Fibroblast of skin of left quadriceps (primary cell): ENCODE data around the gene LDLRAP1.
A peak's percentile ranks its signal among the peaks of the same experiment; 100 is the strongest.

Experiments used
- DNase-seq, 2 experiments: peaks; one replicate each; pipeline ENCODE4 v3.0.0-alpha.2; 2013; ENCODE audit warnings: low read depth in 2 of 2

LDLRAP1 gene

DNA sequence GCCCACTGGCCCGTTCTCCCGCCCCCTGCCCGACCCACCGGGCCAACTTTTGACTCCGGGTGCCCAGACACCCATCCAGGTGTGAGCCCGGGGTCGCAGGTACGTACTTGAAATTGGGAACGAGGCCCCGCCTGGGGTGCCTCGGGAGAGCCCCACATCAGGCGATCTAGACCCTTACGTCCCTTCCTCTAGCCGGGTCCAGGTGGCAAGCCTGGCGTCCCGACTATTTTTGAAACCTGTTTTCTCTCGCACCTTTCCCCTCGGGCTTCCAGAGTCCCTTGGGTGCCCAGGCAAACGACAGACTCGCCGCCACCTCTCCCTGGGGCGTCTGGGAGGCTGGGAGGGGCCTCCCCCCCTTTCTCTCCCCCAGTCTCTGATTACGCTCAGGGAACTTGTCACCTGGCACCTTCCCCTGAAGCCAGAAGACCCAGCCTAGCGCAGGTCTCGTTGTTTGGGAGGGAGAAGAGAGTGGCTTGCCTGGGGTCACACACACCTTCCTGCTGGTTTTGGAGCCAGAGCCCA lies 898 bp downstream of the LDLRAP1 start:
- DNase-seq = no peak

DNA sequence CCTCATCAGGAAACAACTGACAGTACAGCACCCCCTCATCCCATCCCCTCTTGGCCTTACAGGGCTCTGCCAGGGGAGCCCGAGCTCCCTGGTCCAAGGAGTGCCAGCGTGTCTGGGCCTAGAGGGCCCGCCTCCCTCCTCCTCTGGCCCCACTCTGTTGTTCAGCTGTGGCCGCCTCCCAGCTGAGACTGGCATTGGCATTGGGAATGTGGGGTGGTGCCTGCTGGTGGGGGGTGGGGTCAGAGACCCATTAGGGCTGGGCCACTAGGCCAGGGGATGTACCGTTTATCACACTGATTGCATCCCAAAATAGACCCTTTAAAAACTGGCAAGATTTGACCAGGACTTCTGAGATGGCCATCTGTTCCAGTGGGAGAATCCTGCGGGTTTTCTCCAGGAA lies 1.4 kb downstream of the LDLRAP1 start:
- DNase-seq = no peak

DNA sequence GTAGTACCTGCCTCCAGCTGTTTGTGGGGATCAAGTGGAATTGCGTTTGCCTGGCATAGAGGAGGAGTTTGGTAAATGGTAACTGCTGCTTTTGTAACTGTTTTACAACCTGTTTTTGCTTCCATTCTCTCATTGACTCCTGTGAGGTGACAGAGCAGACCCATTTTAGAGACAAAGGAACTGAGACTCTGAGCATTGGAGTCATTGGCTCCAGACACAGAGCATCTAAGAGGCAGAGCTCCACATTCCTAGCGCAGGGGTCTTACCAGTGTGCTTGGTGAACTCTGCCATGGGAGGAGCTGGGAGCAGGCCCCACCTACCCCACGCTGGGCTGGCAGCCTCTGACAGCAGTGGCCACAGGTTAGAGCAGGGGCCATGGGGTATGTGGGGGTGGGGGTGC lies 2.4 kb downstream of the LDLRAP1 start:
- DNase-seq = no peak

DNA sequence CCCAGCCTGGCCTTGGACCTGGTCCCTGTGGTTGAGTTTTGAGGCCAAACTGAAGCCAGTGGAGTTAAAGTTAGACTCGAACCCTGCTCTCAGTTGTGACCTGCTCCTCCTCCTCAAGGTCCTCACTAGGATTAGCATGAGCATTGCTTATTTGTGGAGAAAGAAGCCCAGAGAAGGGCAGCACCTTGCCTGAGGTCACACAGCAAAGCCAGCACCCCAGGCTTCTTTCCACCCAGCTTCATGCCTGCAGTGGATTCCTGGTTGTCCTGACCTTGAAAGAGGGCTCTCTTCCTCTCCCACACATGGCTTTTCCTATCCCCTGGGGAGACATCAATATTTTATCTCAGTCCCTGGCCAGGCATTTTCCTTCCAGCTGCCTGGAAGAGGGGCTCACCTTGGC lies 2.8 kb downstream of the LDLRAP1 start:
- no peak for DNase-seq

DNA sequence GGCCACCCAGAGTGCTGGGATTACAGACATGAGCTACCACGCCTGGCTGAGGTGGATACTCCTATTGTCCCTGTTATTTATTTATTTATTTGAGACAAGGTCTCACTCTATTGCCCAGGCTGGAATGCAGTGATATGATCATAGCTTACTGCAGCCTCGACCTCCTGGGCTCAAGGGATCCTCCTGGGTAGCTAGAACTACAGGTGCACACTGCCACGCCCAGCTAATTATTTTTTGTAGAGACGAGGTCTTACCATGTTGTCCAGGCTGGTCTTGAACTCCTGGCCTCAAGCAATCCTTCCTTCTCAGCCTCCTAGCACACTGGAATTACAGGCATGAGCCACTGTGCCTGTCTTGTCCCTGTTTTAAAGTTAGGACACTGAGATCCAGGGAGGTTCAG lies 5.2 kb downstream of the LDLRAP1 start:
- no peak for DNase-seq

DNA sequence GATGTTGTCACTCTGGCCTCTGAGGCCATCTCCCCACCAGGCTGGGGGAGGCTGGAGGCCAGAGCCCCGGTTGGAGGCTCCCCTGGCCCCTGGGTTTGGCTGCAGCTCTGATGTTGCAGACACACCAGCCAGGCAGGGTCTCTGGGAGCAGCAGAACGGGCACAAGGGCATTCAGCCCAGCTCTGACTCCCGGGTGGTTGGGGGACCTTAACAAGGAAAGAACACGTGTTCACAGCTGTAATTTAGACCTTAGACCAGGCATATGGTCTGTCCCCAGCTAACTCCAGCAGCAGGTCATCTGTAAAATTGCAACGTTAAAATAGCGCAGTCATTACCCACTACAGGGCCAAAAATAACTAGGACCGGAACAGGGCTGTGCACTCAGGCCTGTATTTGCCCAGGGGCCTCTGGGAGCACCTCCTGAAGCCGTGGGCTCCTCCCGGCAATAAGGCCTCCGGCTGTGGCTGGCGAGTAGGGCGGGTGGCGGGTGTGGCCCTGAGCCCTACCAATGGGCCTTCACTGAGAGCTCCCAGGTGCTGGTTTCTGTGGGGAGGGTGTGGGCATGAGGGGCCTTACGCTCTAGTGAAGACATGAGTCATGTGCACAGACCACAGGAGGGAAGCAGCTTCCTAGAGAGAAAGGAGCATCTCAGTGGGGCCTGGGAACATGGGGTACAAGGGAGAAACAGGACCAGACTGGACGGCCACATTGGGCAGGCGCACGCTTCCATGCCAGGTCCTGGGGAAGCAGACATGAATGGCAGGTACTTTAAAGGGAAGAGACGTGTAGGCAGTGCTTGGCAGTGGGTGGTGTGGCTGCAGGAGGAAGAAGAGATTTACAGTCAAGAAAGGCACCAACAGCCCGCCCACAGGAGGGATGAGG lies 6.1 kb downstream of the LDLRAP1 start:
- DNase-seq = no peak

DNA sequence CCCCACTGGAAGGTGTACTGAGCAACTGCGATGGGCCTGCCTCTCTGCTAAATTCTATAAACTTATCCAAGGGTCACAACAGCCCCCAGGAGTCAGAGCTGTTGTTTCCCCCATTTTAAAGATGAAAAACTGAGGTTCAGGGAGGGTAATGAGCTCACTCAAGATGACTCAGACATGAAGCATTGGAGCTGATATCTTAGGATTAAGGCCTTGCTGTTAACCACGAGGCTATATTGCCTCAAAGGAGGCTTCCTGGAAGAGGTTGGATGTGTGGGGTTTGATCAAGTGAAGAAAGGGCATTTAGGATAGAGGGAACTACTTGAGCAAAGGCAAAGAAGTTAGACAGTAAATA lies 6.7 kb downstream of the LDLRAP1 start:
- DNase-seq = no peak

DNA sequence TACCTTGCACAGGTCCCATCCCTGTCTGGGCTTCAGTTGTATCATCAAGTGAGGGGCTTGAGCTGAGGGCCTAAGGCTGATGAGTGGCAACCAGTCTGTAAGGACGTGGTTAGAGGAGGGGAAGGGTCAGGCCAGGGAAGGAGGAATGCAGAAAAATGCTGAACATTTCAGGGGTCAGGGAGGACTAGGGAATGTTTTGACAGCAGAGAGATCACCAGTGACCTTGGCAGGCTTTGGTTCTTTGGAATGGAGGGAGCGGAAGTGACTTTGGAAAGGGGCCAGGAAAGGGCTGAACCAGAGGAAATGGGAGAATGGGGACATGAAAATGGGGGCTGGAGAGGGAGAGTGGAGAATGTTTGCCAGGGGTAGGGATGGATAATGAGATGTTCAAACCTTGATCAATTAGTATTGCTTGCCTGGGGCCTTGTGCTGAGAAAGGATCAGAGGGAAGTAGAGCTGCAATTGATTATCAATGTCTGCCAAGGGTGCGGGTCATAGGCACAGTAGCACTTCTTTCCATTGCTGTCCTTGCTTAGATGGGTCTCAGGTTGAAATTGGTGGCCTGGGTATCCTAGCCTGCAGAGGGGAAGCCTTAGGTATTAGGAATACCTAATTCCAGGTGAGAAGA lies 7.4 kb downstream of the LDLRAP1 start:
- DNase-seq = no peak

DNA sequence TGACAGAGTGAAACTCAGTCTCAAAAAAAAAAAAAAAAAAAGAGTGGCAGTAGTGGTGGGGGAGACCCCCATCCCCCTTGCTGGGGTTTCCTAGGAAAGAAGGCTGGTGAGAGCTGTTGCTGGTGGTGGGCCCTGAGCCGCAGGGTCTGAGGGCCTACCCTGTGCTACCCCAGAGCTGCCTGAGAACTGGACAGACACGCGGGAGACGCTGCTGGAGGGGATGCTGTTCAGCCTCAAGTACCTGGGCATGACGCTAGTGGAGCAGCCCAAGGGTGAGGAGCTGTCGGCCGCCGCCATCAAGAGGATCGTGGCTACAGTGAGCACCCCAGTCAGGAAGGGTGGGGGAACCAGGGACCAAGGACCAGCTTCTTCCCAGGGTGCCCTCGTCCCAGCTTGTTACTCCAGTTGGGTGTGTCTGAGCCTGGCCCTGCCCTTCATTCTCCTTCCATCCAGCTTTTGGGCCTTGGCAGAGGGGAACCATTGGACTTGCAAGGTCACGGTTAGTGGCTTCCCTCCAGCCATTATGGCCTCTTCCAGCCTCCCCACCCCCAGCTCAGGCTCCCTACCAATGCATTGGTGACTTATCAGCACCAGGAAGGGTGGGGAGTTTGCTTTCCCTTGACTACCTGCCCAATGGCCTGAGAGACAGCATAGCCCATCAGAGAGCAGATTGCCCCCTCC lies 10.5 kb downstream of the LDLRAP1 start:
- no peak for DNase-seq

DNA sequence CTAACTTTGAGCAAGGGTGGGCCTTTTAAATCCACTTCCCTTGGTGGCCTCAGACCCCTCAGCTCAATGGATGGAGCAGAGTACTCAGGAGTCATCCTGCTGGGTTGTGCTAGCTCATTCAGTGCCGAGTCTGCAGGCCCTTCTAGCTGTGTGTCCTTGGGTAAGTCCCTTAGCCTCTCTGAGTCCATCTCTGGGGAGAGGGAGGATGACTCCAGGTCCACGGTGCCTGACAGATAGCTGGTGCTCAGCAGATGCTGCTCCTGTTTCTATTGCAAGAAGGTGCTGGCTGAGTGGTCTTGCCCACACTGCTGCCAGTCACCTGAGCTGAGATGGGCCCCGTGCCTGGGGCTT lies 11.0 kb downstream of the LDLRAP1 start:
- no peak for DNase-seq

DNA sequence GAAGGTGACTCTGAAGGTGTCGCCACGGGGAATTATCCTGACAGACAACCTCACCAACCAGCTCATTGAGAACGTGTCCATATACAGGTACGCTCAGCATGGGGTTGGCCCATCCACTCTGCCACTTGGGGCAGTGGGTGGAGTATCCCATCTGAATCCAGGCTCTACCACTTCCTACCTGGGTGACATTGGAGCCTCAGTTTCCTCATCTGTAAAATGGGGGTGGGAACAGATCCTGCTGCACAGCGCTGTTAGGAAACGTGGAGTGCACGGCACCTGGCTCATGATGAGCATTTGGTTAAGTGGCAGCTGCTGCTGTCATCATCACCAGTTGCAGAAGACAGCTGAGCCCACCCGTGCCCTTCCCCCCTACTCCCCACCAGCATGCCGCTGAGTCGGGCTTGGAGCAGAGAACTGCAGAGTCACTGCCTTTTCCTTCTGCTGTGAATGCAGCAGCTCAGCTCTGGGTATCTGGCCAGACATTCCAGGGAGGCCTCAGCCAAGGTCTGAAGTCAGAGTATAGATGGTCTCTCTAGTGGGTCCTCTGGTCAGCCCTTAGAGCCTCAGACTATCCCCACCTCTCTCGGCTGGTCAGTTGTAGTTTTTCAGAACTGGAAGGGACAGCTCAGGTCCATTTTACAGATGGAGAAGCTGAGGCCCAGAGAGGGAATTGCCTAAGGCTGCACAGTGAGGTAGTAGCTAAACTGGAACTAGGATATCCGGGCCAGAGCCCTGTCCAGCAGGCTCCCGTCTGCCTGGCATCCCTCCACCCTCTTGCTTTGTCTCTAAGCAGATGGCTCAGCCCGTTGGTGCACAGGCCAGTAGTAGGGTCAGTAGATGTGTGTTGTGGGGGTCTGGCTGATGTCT lies 11.7 kb downstream of the LDLRAP1 start:
- no peak for DNase-seq

DNA sequence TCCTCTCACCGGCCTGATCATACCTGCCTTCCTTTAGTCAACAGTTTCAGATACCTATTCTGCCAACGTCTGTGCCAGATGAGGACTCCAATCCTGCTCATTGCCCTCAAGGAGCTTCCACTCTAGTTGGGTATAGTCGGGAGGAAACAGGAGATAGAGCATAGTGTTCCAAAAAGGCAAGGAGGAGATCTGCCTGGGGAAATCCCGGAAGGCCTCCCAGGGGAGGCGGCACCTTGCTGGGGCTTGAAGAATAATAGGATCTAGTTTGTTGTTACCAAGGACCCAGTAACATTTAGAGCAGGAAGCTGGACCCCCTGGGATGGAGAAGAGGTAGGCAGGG lies 12.3 kb downstream of the LDLRAP1 start:
- no peak for DNase-seq

DNA sequence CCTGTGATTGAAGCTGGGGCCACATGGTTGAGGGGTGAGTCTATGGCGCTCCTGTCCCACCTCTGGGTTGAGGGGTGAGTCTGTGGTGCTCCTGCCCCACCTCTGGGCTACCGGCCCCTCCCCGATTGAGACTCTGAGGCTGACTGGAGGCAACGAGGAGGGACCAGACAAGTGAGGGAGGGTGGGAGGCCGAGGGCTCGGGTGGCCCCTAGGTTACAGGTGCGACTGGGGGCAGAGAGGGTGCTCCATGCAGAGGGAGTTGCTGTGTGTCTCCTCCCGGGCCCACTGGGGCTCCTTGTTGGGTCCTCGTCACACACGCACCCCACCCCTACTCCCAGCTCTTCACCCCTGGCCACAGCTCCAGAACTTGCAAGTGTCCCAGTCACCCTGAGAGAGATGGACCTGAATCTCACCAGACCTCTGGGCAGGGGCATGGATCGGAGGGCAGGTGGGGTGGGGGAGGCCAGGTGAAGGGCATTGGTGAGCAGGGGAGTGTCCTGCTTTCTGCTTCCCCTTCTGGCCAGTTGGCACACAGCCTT lies 12.8 kb downstream of the LDLRAP1 start:
- no peak for DNase-seq

DNA sequence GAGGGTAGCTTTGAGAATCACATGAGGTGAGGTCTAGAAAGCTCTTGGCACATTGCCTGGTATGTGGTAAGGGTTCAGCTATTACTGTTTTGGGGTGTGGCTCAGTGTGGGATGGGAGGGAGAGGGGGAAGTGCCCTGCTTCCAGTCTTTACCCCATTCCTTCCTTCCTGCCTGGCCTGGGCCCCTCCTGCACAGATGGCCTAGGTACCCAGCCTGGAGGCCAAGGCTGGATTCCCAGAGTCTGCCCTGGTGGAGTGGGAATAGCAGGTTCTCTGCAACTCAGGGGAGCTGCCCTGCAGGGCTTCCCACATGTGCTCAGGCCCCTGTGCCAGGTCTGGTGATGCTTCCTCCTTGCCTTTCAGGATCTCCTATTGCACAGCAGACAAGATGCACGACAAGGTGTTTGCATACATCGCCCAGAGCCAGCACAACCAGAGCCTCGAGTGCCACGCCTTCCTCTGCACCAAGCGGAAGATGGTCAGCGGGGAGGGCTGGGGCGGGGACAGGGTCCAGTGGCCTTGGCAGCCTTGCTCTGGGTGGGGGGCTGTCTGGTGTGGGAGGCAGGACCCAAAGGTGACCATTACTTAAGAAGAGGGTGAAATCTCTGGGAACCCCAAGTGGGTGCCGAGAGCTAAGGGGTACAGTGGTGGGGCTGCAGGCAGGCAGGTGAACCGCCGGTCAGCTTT lies 13.5 kb downstream of the LDLRAP1 start:
- DNase-seq = peak in 1 of 2 experiments; percentile 27

DNA sequence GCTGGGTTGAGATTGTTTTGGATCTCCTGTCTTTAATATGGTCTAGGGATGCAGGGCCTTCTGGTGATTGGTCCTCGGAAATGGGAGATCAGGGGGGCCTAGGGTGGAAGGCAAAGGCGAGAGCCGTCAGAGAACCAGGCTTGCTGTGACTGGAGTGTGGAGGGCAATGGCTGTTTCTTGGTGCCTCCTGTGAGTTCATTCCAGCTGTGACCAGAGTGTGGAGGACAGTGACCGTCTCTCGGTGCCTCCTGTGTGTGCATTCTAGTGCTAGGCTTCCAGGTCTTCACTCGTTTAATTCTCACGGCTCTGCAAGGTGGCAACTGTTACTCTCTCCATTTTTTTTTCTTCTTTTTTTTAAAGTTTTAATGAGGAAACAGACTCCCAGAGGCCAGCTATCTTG lies 14.1 kb downstream of the LDLRAP1 start:
- DNase-seq = no peak

DNA sequence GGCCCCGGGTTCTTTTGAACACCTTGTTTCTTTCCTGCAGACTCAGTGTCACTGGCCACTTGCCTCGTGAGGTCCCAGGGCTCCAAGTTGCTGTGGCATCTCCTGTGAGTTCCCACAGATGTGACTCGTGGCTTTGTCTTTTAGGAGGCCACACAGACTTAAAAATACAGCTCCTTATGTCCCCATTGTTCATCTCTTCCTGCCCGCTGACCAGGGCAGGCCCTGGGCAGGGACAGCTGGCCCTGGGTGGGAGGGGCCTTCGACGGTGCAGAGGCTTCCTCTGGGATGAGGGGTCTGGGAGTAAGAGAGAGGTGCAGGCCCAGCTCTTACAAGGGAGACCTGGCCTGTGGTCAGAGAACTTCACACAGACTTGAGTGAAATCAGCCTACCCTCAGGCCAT lies 15.6 kb downstream of the LDLRAP1 start:
- no peak for DNase-seq

DNA sequence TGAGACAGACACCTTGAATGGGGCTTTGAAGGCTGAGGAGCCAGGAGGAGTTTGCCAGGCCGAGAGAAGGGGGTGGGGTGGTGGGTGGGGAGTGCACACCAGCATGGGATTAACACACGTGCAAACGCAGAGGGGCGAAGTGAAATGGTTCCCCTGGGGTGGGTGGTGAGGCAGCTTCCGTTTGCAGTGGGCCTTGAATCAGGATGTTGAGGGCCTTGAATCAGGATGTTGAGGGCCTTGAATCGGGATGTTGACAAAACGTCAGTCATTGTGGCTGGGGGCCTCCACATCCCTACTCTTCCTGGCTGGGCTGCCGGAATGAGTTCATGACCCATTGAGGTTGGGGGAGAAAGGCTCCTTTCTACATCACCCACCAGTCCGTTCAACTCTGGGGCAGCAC lies 16.6 kb downstream of the LDLRAP1 start:
- DNase-seq = no peak

DNA sequence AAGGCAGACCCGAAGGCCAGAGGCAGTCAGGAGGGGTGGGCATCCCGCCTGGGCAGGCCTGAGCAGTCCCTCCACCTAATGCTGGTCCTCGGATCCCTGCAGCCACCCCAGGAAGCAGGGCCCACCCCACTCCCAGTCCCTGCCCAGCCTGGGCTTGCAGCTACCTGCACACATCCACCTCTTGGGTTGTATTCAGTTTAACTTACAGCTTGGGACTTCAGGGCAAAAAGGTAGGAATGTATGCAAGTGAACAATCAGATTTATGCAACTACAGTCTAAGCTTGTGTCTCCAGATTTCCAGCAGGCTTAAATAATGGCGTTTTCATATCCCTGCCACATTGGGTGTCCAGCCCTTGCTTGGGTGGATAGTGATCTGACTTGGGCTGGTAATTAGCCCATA lies 17.4 kb downstream of the LDLRAP1 start:
- DNase-seq = no peak

DNA sequence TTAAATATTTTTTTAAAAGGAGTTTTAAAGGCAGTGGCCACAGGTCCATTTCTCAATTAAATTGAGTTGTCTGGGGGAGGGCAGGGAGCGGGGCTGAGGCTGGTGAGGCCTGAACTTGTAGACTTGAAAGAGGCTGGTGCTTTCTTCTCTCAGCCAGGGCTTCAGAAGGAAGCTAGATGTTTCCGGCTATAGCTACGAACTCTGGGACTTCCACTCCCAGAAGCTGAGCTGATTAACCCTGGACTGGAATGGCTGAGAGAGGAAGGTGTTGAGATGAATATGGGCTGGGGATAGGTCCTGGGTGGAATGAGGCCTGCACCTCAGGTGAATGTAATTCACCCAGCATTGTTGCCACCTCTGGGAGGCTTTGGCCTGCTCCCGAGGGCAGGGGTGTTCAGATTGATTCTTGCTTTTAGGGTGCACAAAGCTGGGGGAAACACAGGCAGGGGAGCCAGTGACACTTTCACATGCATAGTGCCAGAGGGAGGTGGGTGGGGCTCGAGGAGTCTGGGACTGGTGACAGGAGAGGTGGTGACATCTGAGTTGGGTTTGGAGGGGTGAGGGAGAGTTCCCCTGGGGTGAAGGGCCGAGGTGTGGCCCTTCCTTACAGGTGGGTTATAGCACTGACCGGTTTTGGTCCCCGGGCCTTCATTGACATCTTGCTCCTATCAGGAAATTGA lies 18.2 kb downstream of the LDLRAP1 start:
- no peak for DNase-seq

DNA sequence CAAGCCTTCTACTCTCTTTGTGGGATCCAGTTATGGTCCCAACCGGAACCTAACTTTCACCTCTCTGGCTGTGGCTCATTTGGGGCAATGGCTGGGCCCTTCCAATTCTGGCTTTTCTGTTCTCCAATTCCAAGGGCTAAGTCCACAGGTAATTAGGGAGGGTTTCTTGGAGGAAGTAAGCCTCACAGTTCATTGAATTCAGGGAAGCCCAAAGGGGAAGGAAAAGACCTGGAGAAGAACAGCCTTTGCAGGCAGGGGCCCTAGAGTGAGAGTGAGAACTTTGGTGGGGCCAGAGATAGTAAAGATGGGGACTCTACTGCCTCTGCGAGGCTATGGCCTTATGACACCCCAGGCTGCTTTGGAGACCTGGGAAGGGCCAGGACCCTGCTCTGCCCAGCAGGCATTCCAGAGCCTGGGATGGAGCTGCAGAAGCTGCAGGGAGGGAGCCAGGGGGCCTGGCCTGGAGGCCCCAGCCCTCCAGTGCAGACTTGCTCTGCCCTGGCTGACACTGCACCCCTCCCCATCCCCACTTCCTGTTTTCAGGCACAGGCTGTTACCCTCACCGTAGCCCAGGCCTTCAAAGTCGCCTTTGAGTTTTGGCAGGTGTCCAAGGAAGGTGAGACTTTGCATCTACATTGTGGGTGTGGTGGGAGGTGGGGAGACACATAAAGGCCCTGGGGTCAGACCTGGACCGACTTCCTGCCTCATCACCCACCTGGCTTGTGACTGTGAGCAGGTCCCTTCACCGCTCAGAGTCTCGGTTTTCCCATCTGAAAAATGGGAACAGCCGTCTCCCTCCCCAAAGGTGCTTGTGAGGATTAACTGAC lies 18.9 kb downstream of the LDLRAP1 start:
- DNase-seq = no peak
